Measurements from ENCODE around the gene KCNA10. TPM values are rescaled to one million over a fixed set of nuclear protein-coding genes. Genes with fewer than 3 reads are reported as not detected.

The KCNA10 gene
- total RNA-seq, 2 donors from 2014 or later: not detected

DNA sequence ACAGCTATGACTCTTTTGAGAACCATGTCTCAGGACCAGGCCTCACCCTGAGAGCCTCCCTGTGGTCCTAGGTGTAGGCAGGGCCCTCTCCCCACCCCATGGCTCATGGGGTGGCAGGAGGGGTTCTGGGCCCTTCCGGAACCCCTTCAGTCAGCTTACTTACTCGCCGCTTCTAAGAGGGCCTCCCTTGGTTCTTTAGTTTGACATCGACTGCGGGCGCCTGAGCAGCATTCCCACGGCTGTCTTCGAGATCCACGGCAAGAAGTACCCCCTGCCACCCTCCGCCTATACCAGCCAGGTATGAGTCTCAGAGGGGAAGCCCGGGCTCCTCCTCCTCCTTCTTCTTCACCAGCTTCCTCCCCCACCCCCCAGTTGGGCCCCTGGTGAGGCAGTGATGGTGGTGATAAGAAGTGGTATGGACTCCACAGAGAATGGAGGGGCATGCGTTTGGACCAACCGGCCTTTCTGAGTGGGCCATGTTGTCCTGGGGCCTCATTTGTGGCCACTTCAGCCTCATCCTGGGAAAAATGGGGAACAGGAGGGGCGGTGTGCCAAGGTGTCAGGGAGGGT, 28.9 kb downstream of the KCNA10 start:
- intact Hi-C loops (cut with DNase I): no loop called here
- H3K36me3 ChIP-seq: no peaks in the 10 kb centered on the region
- no peaks in the 10 kb centered on the region for H3K27me3 ChIP-seq (replicated peaks; ENCODE audit: insufficient read depth)
- H3K27ac ChIP-seq: no peak overlapping the region
- TF ChIP-seq POLR2AphosphoS5 (IDR thresholded peaks at IDR 0.05) (no peak), POLR2A (IDR thresholded peaks at IDR 0.05) (no peak)
- no peak for DNase-seq (ENCODE audit: low spot score)
- 85% methylated on average over 14 of the region's 14 CpGs for WGBS
- no peaks in the 10 kb centered on the region for H3K4me1 ChIP-seq (replicated peaks)
- no peak overlapping the region for H3K4me3 ChIP-seq
- no peaks in the 10 kb centered on the region for H3K9me3 ChIP-seq

DNA sequence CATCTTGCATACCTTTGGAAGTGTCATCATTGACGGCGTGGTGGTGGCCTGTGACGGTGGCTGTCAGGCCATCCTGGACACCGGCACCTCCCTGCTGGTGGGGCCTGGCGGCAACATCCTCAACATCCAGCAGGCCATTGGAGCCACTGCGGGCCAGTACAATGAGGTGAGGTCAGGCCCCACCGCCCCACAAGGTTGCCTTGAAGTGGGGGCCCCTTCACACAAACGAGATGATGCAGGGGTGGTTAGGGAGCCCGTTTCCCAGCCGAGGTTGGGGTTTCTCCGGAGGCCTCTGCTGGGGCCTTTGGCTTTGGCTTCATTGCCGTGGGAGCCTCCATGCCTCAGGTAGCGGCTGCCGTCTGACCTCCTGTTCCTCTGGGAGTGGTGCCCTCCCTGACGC, 29.6 kb downstream of the KCNA10 start:
- intact Hi-C loops (cut with DNase I): no loop called here
- 95% methylated on average over 14 of the region's 15 CpGs for WGBS
- Histone ChIP-seq H3K27ac (no peak overlapping the region), H3K4me3 (no peak overlapping the region), H3K36me3 (no peaks in the 10 kb centered on the region), H3K27me3 (replicated peaks; ENCODE audit: insufficient read depth) (no peaks in the 10 kb centered on the region), H3K4me1 (replicated peaks) (no peaks in the 10 kb centered on the region), H3K9me3 (no peaks in the 10 kb centered on the region)
- TF ChIP-seq, protein P1, sequence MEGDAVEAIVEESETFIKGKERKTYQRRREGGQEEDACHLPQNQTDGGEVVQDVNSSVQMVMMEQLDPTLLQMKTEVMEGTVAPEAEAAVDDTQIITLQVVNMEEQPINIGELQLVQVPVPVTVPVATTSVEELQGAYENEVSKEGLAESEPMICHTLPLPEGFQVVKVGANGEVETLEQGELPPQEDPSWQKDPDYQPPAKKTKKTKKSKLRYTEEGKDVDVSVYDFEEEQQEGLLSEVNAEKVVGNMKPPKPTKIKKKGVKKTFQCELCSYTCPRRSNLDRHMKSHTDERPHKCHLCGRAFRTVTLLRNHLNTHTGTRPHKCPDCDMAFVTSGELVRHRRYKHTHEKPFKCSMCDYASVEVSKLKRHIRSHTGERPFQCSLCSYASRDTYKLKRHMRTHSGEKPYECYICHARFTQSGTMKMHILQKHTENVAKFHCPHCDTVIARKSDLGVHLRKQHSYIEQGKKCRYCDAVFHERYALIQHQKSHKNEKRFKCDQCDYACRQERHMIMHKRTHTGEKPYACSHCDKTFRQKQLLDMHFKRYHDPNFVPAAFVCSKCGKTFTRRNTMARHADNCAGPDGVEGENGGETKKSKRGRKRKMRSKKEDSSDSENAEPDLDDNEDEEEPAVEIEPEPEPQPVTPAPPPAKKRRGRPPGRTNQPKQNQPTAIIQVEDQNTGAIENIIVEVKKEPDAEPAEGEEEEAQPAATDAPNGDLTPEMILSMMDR (IDR thresholded peaks at IDR 0.05): no peak
- no peak for TF ChIP-seq POLR2AphosphoS5 (IDR thresholded peaks at IDR 0.05)
- TF ChIP-seq POLR2A (IDR thresholded peaks at IDR 0.05): no peak
- DNase-seq (ENCODE audit: low spot score): no peak

DNA sequence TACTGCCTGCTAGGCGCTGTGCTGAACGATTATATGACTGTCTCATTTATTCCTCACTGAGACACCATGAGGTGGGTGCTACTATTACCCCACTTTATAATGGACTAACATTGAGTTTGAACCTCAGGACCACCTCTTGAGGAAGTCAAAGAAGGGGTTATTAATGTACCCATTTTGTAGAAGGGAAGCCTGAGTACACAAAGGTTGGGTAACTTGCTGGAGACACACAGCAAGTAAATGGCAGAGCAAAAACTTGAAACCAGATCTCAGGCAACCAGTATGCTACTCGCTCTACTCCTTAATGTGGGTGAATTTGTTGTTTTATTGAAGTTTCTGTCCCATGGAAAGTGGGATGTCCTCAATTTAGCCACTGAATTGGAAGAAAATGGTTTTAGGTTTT, 30.1 kb downstream of the KCNA10 start:
- no peaks in the 10 kb centered on the region for H3K4me1 ChIP-seq (replicated peaks)
- no peaks in the 10 kb centered on the region for H3K9me3 ChIP-seq
- DNase-seq (ENCODE audit: low spot score): no peak
- intact Hi-C loops (cut with DNase I): no loop called here
- no peak overlapping the region for H3K4me3 ChIP-seq
- H3K27ac ChIP-seq: no peak overlapping the region
- no peaks in the 10 kb centered on the region for H3K36me3 ChIP-seq
- WGBS: 67% methylated on average over 3 of the region's 3 CpGs
- TF ChIP-seq, protein P1 (IDR thresholded peaks at IDR 0.05): no peak
- no peak for TF ChIP-seq POLR2AphosphoS5 (IDR thresholded peaks at IDR 0.05)
- TF ChIP-seq POLR2A (IDR thresholded peaks at IDR 0.05): no peak
- H3K27me3 ChIP-seq (replicated peaks; ENCODE audit: insufficient read depth): no peaks in the 10 kb centered on the region

DNA sequence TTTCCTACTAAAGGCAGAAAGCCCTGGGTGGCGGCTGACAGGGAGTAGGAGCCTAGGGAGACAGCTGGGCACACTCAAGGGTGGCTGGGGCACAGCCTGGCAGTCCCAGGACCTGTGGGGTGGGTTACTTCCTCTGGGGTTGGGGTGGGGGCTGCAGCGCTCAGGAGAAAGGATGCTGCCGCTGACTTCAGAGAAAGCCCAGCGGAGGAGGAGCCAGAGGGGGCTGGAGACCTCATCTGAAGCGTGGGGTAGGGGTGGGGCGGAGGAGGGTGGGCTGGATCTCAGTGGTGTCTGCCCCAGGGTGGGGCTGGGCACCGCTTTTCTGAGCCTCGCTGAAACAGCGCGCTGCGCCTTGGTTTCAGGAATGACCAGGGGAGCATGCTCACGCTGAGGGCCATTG, 30.8 kb downstream of the KCNA10 start:
- no peaks in the 10 kb centered on the region for H3K4me1 ChIP-seq (replicated peaks)
- no peak overlapping the region for H3K4me3 ChIP-seq
- DNase-seq (ENCODE audit: low spot score): no peak
- WGBS: 85% methylated on average over 12 of the region's 12 CpGs
- H3K27ac ChIP-seq: no peak overlapping the region
- no peaks in the 10 kb centered on the region for H3K27me3 ChIP-seq (replicated peaks; ENCODE audit: insufficient read depth)
- intact Hi-C loops (cut with DNase I): no loop called here
- no peaks in the 10 kb centered on the region for H3K36me3 ChIP-seq
- TF ChIP-seq POLR2A (IDR thresholded peaks at IDR 0.05): no peak
- TF ChIP-seq POLR2AphosphoS5 (IDR thresholded peaks at IDR 0.05): no peak
- TF ChIP-seq, protein P1 (IDR thresholded peaks at IDR 0.05): no peak
- H3K9me3 ChIP-seq: no peaks in the 10 kb centered on the region

DNA sequence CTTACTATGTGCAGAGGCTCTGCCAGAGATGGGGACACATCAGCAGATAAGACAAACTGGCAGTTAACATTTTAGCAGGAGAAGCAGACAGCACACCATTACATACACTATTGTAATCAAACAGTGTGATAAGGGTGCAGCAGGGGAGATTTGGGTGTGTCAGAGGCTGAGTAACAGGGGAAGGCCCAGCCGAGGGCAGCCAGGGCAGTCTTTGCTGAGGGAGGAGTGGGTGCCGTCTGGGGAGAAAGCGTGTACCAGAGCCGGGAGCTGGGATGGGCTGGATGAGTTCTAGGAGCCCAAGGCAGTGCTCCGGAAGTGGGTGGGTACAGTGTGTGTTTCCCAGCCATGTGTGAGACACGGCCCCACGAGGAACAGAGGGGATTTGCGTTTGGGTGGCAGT, 31.2 kb downstream of the KCNA10 start:
- no peaks in the 10 kb centered on the region for H3K36me3 ChIP-seq
- no peaks in the 10 kb centered on the region for H3K9me3 ChIP-seq
- no peak overlapping the region for H3K4me3 ChIP-seq
- H3K4me1 ChIP-seq (replicated peaks): no peaks in the 10 kb centered on the region
- TF ChIP-seq, protein P1 (IDR thresholded peaks at IDR 0.05): no peak
- TF ChIP-seq POLR2A (IDR thresholded peaks at IDR 0.05): no peak
- no peak for TF ChIP-seq POLR2AphosphoS5 (IDR thresholded peaks at IDR 0.05)
- H3K27ac ChIP-seq: no peak overlapping the region
- no peaks in the 10 kb centered on the region for H3K27me3 ChIP-seq (replicated peaks; ENCODE audit: insufficient read depth)
- WGBS: 61% methylated on average over 8 of the region's 8 CpGs
- intact Hi-C loops (cut with DNase I): no loop called here
- no peak for DNase-seq (ENCODE audit: low spot score)

Measured in prostate gland (tissue), 2 donors.